HCT116 (cell line): ENCODE results near the gene CDC42SE2. TPM values are rescaled to one million over a fixed set of nuclear protein-coding genes. Genes with fewer than 3 reads are reported as not detected.

Experiments used
- ATAC-seq: fragments of 200-7000 bp; cut with Tn5 transposase; 2 replicates; pipeline ENCODE4 v1.9.1; 2020; ENCODE audit warnings: mild to moderate bottlenecking, moderate library complexity
- BruUV-seq: library from RNA; stranded (reverse); fragments of 400-500 nt; replicated peaks from 2 replicates; lab custom pipeline; 2021; lab: Mats Ljungman, UMichigan
- CTCF ChIA-PET: fragments of 300-600 bp; sonication (Branson Sonifier 250); formaldehyde crosslinking; loops from one replicate; lab custom pipeline; 2021; ENCODE audit warnings: antibody characterized with exemption; lab: Charles Lee
- POLR2A ChIA-PET: fragments of 300-600, 350-600 bp; sonication (Branson Sonifier 250); formaldehyde crosslinking; loops from one replicate; lab custom pipeline; 2021; ENCODE audit warnings: antibody characterized with exemption; lab: Charles Lee
- RAD21 ChIA-PET, 2 experiments: fragments of 300-600 bp; sonication (Branson Sonifier 250); formaldehyde crosslinking; loops; one replicate each; lab custom pipeline; 2023; ENCODE audit warnings: low total read pairs in 2 of 2; ENCODE audit not compliant: uncharacterized antibody in 2 of 2, unreplicated experiment in 2 of 2, low non-redundant PET in 1 of 2; lab: Charles Lee
- DNase-seq: peaks from one replicate; pipeline ENCODE4 v3.0.0-alpha.2; 2010; ENCODE audit warnings: low read depth, low spot score
- H2AFZ ChIP-seq: fragments of 200-600 bp; shearing (Covaris generic), sonication (generic); 2 replicates; pipeline ENCODE4 v1.6.1; 2017; ENCODE audit warnings: low read depth, mixed run types, mixed read lengths, antibody characterized with exemption, low read length; ENCODE audit not compliant: poor library complexity, severe bottlenecking
- H3K27ac ChIP-seq: 2 replicates; pipeline ENCODE4 v1.5.1; 2012; ENCODE audit warnings: low read depth, low read length
- H3K27me3 ChIP-seq: fragments of 200-600 bp; sonication (generic); 2 replicates; pipeline ENCODE4 v1.6.1; 2016; ENCODE audit warnings: mixed run types, low read length, mixed read lengths; ENCODE audit not compliant: insufficient read depth
- H3K36me3 ChIP-seq, 2 experiments: fragments of 200-500 bp in 1 of 2; fragments of 200-600 bp in 1 of 2; sonication (Bioruptor generic) in 1 of 2; sonication (generic) in 1 of 2; 2 replicates each; pipeline versions ENCODE4 v1.5.1 to v1.6.1; 2014 to 2016; ENCODE audit warnings: low read length in 2 of 2, inconsistent platforms in 1 of 2, mixed read lengths in 1 of 2, mixed run types in 1 of 2; ENCODE audit not compliant: insufficient read depth in 2 of 2, control insufficient read depth in 1 of 2
- H3K4me1 ChIP-seq, 2 experiments: fragments of 200-600 bp in 1 of 2; sonication (generic) in 1 of 2; 2 replicates each; pipeline versions ENCODE4 v1.5.1 to v1.6.1; 2012 to 2017; ENCODE audit warnings: low read length in 2 of 2, inconsistent platforms in 1 of 2, mild to moderate bottlenecking in 1 of 2, mixed read lengths in 1 of 2, mixed run types in 1 of 2, moderate library complexity in 1 of 2; ENCODE audit not compliant: insufficient read depth in 2 of 2, control insufficient read depth in 1 of 2
- H3K4me2 ChIP-seq: fragments of 200-600 bp; sonication (generic); 2 replicates; pipeline ENCODE4 v1.6.1; 2017; ENCODE audit warnings: mixed run types, low read length, mixed read lengths
- H3K4me3 ChIP-seq, 2 experiments: fragments of 200-600 bp in 1 of 2; sonication (generic) in 1 of 2; replicated peaks in 1 of 2; 2 replicates each; pipeline ENCODE4 v1.5.1; 2011 to 2016; ENCODE audit warnings: low read length in 2 of 2, control low read depth in 1 of 2, low read depth in 1 of 2, mild to moderate bottlenecking in 1 of 2, mixed read lengths in 1 of 2, mixed run types in 1 of 2
- H3K79me2 ChIP-seq: fragments of 200-600 bp; sonication (generic); 2 replicates; pipeline ENCODE4 v1.6.1; 2017; ENCODE audit warnings: mild to moderate bottlenecking, mixed run types, low read length, moderate library complexity, mixed read lengths; ENCODE audit not compliant: insufficient read depth
- H3K9ac ChIP-seq: fragments of 200-600 bp; sonication (generic); 2 replicates; pipeline ENCODE4 v1.6.1; 2016; ENCODE audit warnings: low read length, mixed read lengths
- H3K9me2 ChIP-seq: fragments of 200-600 bp; sonication (generic), shearing (Covaris generic); 2 replicates; pipeline ENCODE4 v1.6.1; 2017; ENCODE audit warnings: mixed run types, mild to moderate bottlenecking, moderate library complexity; ENCODE audit not compliant: insufficient read depth
- H3K9me3 ChIP-seq, 2 experiments: fragments of 200-500 bp in 1 of 2; fragments of 200-600 bp in 1 of 2; sonication (Bioruptor generic) in 1 of 2; sonication (generic) in 1 of 2; 2 replicates each; pipeline ENCODE4 v1.6.1; 2014 to 2017; ENCODE audit warnings: low read length in 2 of 2, mixed read lengths in 2 of 2, inconsistent platforms in 1 of 2, low read depth in 1 of 2, mild to moderate bottlenecking in 1 of 2, mixed run types in 1 of 2, moderate library complexity in 1 of 2; ENCODE audit not compliant: control insufficient read depth in 1 of 2, insufficient read depth in 1 of 2
- H4K20me1 ChIP-seq: fragments of 200-600 bp; sonication (generic), shearing (Covaris generic); 2 replicates; pipeline ENCODE4 v1.6.1; 2017; ENCODE audit warnings: mixed run types, mild to moderate bottlenecking, moderate library complexity; ENCODE audit not compliant: insufficient read depth
- CBX3 ChIP-seq: IDR thresholded peaks from 2 replicates; pipeline ENCODE4 v1.6.1; 2012; ENCODE audit warnings: low read depth
- CEBPB ChIP-seq: IDR thresholded peaks from 2 replicates; pipeline ENCODE4 v1.6.1; 2012; ENCODE audit warnings: low read depth
- EGR1 ChIP-seq: IDR thresholded peaks from 2 replicates; pipeline ENCODE4 v1.6.1; 2012; ENCODE audit warnings: low read depth
- ELF1 ChIP-seq: IDR thresholded peaks from 2 replicates; pipeline ENCODE4 v1.6.1; 2012; ENCODE audit warnings: low read depth, borderline replicate concordance
- EZH2 ChIP-seq: fragments of 200-600 bp; sonication (generic); IDR thresholded peaks from 2 replicates; pipeline ENCODE4 v1.6.1; 2017; ENCODE audit warnings: antibody characterized with exemption, mixed run types
- FOSL1 ChIP-seq: IDR thresholded peaks from 2 replicates; pipeline ENCODE4 v1.6.1; 2012; ENCODE audit warnings: low read depth
- JUND ChIP-seq: IDR thresholded peaks from 2 replicates; pipeline ENCODE4 v1.6.1; 2012
- MAX ChIP-seq: IDR thresholded peaks from 2 replicates; pipeline ENCODE4 v1.6.1; 2012
- SIN3A ChIP-seq: IDR thresholded peaks from 2 replicates; pipeline ENCODE4 v1.6.1; 2012; ENCODE audit warnings: low read depth
- SP1 ChIP-seq: IDR thresholded peaks from 2 replicates; pipeline ENCODE4 v1.6.1; 2012; ENCODE audit warnings: low read depth
- YY1 ChIP-seq: IDR thresholded peaks from 2 replicates; pipeline ENCODE4 v1.6.1; 2011; ENCODE audit warnings: low read length, low read depth, moderate library complexity, mild to moderate bottlenecking; ENCODE audit not compliant: insufficient replicate concordance; ENCODE audit errors: extremely low read depth
- ZFX ChIP-seq: fragments of 450-650 bp; IDR thresholded peaks from 2 replicates; pipeline ENCODE4 v1.6.1; 2017
- intact Hi-C: fragments of 100-400 bp; cut with micrococcal nuclease; formaldehyde crosslinking; loops from 2 replicates; pipeline ENCODE4 v1.10.0; 2022
- total RNA-seq: library from RNA; stranded (reverse); gene quantifications from one replicate; pipeline ENCODE4 v1.2.1, GENCODE V29; 2021; ENCODE audit not compliant: unreplicated experiment
- TF ChIP-seq, protein P1 (sequence below), 3 experiments: fragments of 200-600 bp in 1 of 3; sonication (generic) in 1 of 3; IDR thresholded peaks in 2 of 3; conservative IDR thresholded peaks in 1 of 3; 2 replicates each; pipeline ENCODE4 v1.5.1; 2012 to 2017; ENCODE audit warnings: low read depth in 2 of 3, low read length in 2 of 3, antibody characterized with exemption in 1 of 3, borderline replicate concordance in 1 of 3, control low read depth in 1 of 3, mild to moderate bottlenecking in 1 of 3, mixed read lengths in 1 of 3, mixed run types in 1 of 3, moderate library complexity in 1 of 3; ENCODE audit not compliant: insufficient read depth in 1 of 3

CDC42SE2 gene
- total RNA-seq, 1 experiment from 2014 or later, result 27.0 TPM

DNA sequence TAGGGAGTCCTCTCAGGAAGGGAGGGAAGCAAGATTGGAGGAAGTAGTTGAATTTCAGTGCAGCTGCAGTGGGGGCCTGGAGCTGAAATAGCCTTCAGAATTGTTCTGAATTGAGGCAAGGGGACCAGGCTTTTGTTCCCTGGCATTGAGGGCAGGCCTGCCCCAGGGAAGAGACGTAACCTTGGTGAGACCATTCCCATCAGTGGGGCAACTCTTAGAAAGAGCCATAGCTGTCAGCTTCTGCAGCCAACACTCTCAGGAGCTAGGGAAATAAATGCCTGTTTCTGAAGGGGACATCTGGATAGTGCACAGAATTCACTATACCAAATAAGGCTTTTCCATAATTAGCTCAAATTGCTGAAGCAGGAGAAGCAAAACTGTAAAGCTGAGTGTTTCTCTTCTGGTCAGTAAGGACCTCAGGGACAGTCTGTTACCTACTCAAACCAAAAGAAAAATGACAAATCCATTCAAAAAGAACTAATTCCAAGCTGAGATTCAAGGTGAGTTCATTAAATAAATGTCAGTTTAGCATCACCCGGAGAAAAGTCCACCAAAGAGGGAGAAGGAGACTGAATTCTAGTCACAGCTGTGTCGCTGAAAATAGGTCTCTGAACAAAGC, 49.1 kb upstream of the CDC42SE2 start:
- Histone ChIP-seq H3K36me3 (no peaks in the 10 kb centered on the region), H2AFZ (no peak overlapping the region), H3K27me3 (no peaks in the 10 kb centered on the region), H3K9me2 (no peaks in the 10 kb centered on the region), H3K9me3 (no peaks in the 10 kb centered on the region)
- no TSS peak for BruUV-seq
- RAD21 ChIA-PET, result no interaction called here
- TF ChIP-seq ELF1, result no peak
- TF ChIP-seq ZFX, result no peak
- TF ChIP-seq EGR1, result no peak
- no peak for TF ChIP-seq YY1
- TF ChIP-seq CBX3, result no peak
- no peak for TF ChIP-seq EZH2
- TF ChIP-seq, protein P1, sequence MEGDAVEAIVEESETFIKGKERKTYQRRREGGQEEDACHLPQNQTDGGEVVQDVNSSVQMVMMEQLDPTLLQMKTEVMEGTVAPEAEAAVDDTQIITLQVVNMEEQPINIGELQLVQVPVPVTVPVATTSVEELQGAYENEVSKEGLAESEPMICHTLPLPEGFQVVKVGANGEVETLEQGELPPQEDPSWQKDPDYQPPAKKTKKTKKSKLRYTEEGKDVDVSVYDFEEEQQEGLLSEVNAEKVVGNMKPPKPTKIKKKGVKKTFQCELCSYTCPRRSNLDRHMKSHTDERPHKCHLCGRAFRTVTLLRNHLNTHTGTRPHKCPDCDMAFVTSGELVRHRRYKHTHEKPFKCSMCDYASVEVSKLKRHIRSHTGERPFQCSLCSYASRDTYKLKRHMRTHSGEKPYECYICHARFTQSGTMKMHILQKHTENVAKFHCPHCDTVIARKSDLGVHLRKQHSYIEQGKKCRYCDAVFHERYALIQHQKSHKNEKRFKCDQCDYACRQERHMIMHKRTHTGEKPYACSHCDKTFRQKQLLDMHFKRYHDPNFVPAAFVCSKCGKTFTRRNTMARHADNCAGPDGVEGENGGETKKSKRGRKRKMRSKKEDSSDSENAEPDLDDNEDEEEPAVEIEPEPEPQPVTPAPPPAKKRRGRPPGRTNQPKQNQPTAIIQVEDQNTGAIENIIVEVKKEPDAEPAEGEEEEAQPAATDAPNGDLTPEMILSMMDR (IDR thresholded peaks at IDR 0.05 in 2 of 3, conservative IDR thresholded peaks at IDR 0.05 in 1 of 3; ENCODE audit: borderline replicate concordance in 1 of 3, insufficient read depth in 1 of 3, low read depth in 2 of 3, low read length in 2 of 3), result no peak
- no peak for TF ChIP-seq FOSL1
- TF ChIP-seq CEBPB, result no peak
- no peak for TF ChIP-seq MAX
- TF ChIP-seq SP1, result no peak
- TF ChIP-seq JUND, result no peak
- no peak for TF ChIP-seq SIN3A
- TF ChIP-seq, all 23 proteins: peak for 0
- H3K79me2 ChIP-seq, result no peaks in the 10 kb centered on the region
- intact Hi-C loops, result no loop called here
- no peaks in the 10 kb centered on the region for H3K4me1 ChIP-seq
- ChIA-PET CTCF (no interaction called here), POLR2A (no interaction called here)
- H3K9ac ChIP-seq, result no peak overlapping the region
- no peak overlapping the region for H3K4me3 ChIP-seq
- H3K4me2 ChIP-seq, result no peak overlapping the region
- DNase-seq (no peak), ATAC-seq (no peak)
- no peak overlapping the region for H3K27ac ChIP-seq
- no peaks in the 10 kb centered on the region for H4K20me1 ChIP-seq
